ENCODE data around the gene RGS16. TPM values are rescaled to one million over a fixed set of nuclear protein-coding genes. Genes with fewer than 3 reads are reported as not detected.

The RGS16 gene
- polyA plus RNA-seq, 1 of the 3 experiments (the other 2 are of a cell fraction): 0.79 TPM

- Histone ChIP-seq H3K27me3 (ENCODE audit: insufficient read depth) (no peaks in the 10 kb centered on the region; the same call in 1 of the 2 replicates), H2AFZ (ENCODE audit: low read depth) (no peak overlapping the region), H3K9ac (no peak overlapping the region), H3K4me3 (ENCODE audit: low read depth in 2 of 2, low read length in 1 of 2) (no peak overlapping the region), H3K4me2 (no peak overlapping the region), H3K36me3 (replicated peaks in 1 of 2; ENCODE audit: control insufficient read depth in 1 of 2, insufficient read depth in 2 of 2, low read length in 1 of 2) (no peaks in the 10 kb centered on the region), H3K27ac (ENCODE audit: low read depth in 2 of 2, low read length in 1 of 2) (no peak overlapping the region), H3F3A (replicated peaks; ENCODE audit: insufficient read depth) (no peaks in the 10 kb centered on the region), H4K20me1 (ENCODE audit: insufficient read depth) (no peaks in the 10 kb centered on the region), H3K79me2 (ENCODE audit: insufficient read depth) (no peaks in the 10 kb centered on the region), H3K9me2 (no peaks in the 10 kb centered on the region), H3K9me3 (no peaks in the 10 kb centered on the region), H3K4me1 (ENCODE audit: control insufficient read depth in 1 of 2, insufficient read depth in 2 of 2, low read depth in 1 of 2, low read length in 1 of 2) (no peaks in the 10 kb centered on the region)
- POLR2A ChIA-PET: no interaction called here
- no peak for DNase-seq
- WGBS (ENCODE audit: low lambda C conversion rate): 73% methylated on average over 4 of the region's 4 CpGs
- TF ChIP-seq TAF1 (IDR thresholded peaks at IDR 0.05; ENCODE audit: borderline replicate concordance, low read depth, low read length) (no peak), YY1 (IDR thresholded peaks at IDR 0.05; ENCODE audit: low read depth) (no peak), RXRA (IDR thresholded peaks at IDR 0.05; ENCODE audit: borderline replicate concordance, low read depth) (no peak), CHD2 (IDR thresholded peaks at IDR 0.05; ENCODE audit: low read length, partially characterized antibody) (no peak)
- CTCF ChIA-PET: interaction anchor here (0.9 to 1.7 kb wide), 3 partner anchors 11 to 27 kb away, joined by 3 to 6 read pairs (median 3); no protein-coding TSS in a partner anchor
Measured at GRCh38 chr1:182574156-182574555, 30.0 kb downstream of the RGS16 start.

- Histone ChIP-seq H3K9ac (no peak overlapping the region), H3K9me2 (no peaks in the 10 kb centered on the region), H3K4me3 (ENCODE audit: low read depth in 2 of 2, low read length in 1 of 2) (no peak overlapping the region), H3K79me2 (ENCODE audit: insufficient read depth) (no peaks in the 10 kb centered on the region), H3K4me2 (no peak overlapping the region), H3K27ac (ENCODE audit: low read depth in 2 of 2, low read length in 1 of 2) (no peak overlapping the region), H3K36me3 (replicated peaks in 1 of 2; ENCODE audit: control insufficient read depth in 1 of 2, insufficient read depth in 2 of 2, low read length in 1 of 2) (no peaks in the 10 kb centered on the region), H3K4me1 (ENCODE audit: control insufficient read depth in 1 of 2, insufficient read depth in 2 of 2, low read depth in 1 of 2, low read length in 1 of 2) (no peaks in the 10 kb centered on the region), H2AFZ (ENCODE audit: low read depth) (no peak overlapping the region), H3K9me3 (no peaks in the 10 kb centered on the region), H4K20me1 (ENCODE audit: insufficient read depth) (no peaks in the 10 kb centered on the region), H3F3A (replicated peaks; ENCODE audit: insufficient read depth) (no peaks in the 10 kb centered on the region), H3K27me3 (ENCODE audit: insufficient read depth) (no peaks in the 10 kb centered on the region)
- no peak for DNase-seq
- ChIA-PET CTCF (no interaction called here), POLR2A (no interaction called here)
- WGBS (ENCODE audit: low lambda C conversion rate): 64% methylated on average over 2 of the region's 2 CpGs
- no peak for TF ChIP-seq IRF3 (IDR thresholded peaks at IDR 0.05; ENCODE audit: low read depth, low read length)
- no peak for TF ChIP-seq SIN3A (IDR thresholded peaks at IDR 0.05; ENCODE audit: borderline replicate concordance, low read depth, low read length)
- TF ChIP-seq USF1 (IDR thresholded peaks at IDR 0.05; ENCODE audit: borderline replicate concordance, low read depth): no peak
- TF ChIP-seq FOSL2 (IDR thresholded peaks at IDR 0.05; ENCODE audit: borderline replicate concordance, low read depth): no peak
- TF ChIP-seq ZBTB33 (IDR thresholded peaks at IDR 0.05; ENCODE audit: borderline replicate concordance, low read depth): no peak
- TF ChIP-seq TAF1 (IDR thresholded peaks at IDR 0.05; ENCODE audit: borderline replicate concordance, low read depth, low read length): no peak
- TF ChIP-seq NRF1 (IDR thresholded peaks at IDR 0.05; ENCODE audit: low read depth, low read length): no peak
- no peak for TF ChIP-seq MAX (IDR thresholded peaks at IDR 0.05; ENCODE audit: low read depth)
- no peak for TF ChIP-seq MXI1 (IDR thresholded peaks at IDR 0.05; ENCODE audit: low read depth, low read length)
Measured at GRCh38 chr1:182570611-182570970, 33.6 kb downstream of the RGS16 start.
